Measurements from ENCODE around the gene SELENOI.

DNA sequence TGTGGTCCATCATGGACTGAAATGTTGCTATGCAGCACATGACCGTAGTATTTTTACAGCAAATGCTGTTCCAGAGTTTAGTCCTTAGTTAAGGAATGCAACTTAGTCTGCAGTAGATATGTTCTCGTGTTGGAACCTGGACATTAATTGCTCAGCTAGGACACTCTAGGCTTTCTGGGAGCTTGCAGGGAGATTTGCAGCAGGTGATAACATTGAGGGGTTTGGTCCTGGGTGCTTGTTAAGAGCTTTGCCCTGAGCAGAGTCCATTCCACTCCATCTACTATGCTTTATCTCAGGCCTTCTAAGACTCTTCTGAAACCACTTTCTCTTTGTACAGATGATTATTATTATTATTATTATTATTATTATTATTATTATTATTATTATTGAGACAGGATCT, 82.9 kb downstream of the SELENOI start:
- TF ChIP-seq, protein P1, sequence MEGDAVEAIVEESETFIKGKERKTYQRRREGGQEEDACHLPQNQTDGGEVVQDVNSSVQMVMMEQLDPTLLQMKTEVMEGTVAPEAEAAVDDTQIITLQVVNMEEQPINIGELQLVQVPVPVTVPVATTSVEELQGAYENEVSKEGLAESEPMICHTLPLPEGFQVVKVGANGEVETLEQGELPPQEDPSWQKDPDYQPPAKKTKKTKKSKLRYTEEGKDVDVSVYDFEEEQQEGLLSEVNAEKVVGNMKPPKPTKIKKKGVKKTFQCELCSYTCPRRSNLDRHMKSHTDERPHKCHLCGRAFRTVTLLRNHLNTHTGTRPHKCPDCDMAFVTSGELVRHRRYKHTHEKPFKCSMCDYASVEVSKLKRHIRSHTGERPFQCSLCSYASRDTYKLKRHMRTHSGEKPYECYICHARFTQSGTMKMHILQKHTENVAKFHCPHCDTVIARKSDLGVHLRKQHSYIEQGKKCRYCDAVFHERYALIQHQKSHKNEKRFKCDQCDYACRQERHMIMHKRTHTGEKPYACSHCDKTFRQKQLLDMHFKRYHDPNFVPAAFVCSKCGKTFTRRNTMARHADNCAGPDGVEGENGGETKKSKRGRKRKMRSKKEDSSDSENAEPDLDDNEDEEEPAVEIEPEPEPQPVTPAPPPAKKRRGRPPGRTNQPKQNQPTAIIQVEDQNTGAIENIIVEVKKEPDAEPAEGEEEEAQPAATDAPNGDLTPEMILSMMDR (conservative IDR thresholded peaks at IDR 0.05 in 1 of 2, IDR thresholded peaks at IDR 0.05 in 1 of 2; ENCODE audit: extremely low read depth in 1 of 2, insufficient read depth in 1 of 2, low read depth in 1 of 2, low read length in 2 of 2) = no peak
- TF ChIP-seq EZH2 (IDR thresholded peaks at IDR 0.05; ENCODE audit: borderline replicate concordance, low read length) = no peak

Measured in mammary epithelial cell (primary cell).